DOHH2 (cell line): ENCODE data around the gene SPATA17.

Experiments
- H3F3A ChIP-seq: fragments of 200-600 bp; sonication (generic), shearing (Covaris generic); 2 replicates; pipeline ENCODE4 v1.6.0; 2016; ENCODE audit warnings: antibody characterized with exemption, mild to moderate bottlenecking; ENCODE audit not compliant: control insufficient read depth, insufficient read depth
- H3K27ac ChIP-seq: fragments of 200-600 bp; sonication (generic); 2 replicates; pipeline ENCODE4 v1.5.1; 2014; ENCODE audit warnings: low read depth, mild to moderate bottlenecking, low read length, moderate library complexity
- H3K27me3 ChIP-seq: fragments of 200-600 bp; sonication (generic); 2 replicates; pipeline ENCODE4 v1.6.1; 2014; ENCODE audit warnings: mild to moderate bottlenecking, low read length, mixed read lengths; ENCODE audit not compliant: control insufficient read depth
- H3K36me3 ChIP-seq: fragments of 200-600 bp; sonication (generic); 2 replicates; pipeline ENCODE4 v1.6.1; 2014; ENCODE audit warnings: mild to moderate bottlenecking, low read length, moderate library complexity, mixed read lengths; ENCODE audit not compliant: control insufficient read depth
- H3K4me1 ChIP-seq: fragments of 200-600 bp; sonication (generic); 2 replicates; pipeline ENCODE4 v1.6.1; 2014; ENCODE audit warnings: mild to moderate bottlenecking, low read length, mixed read lengths; ENCODE audit not compliant: control insufficient read depth
- H3K4me2 ChIP-seq: fragments of 200-600 bp; sonication (generic); 2 replicates; pipeline ENCODE4 v1.6.0; 2014; ENCODE audit warnings: mild to moderate bottlenecking, low read length, moderate library complexity
- H3K4me3 ChIP-seq: fragments of 200-600 bp; sonication (generic); 2 replicates; pipeline ENCODE4 v1.5.1; 2014; ENCODE audit warnings: mild to moderate bottlenecking, low read length, mixed read lengths
- H3K79me2 ChIP-seq: fragments of 200-600 bp; sonication (generic); 2 replicates; pipeline ENCODE4 v1.6.1; 2014; ENCODE audit warnings: mild to moderate bottlenecking, low read length, mixed read lengths; ENCODE audit not compliant: control insufficient read depth
- H3K9me2 ChIP-seq: fragments of 200-600 bp; sonication (generic); replicated peaks from 2 replicates; pipeline ENCODE4 v1.6.1; 2014; ENCODE audit warnings: mild to moderate bottlenecking, low read length, mixed read lengths; ENCODE audit not compliant: control insufficient read depth
- H3K9me3 ChIP-seq: fragments of 200-600 bp; sonication (generic); 2 replicates; pipeline ENCODE4 v1.6.1; 2014; ENCODE audit warnings: antibody characterized with exemption, low read length, mixed read lengths; ENCODE audit not compliant: control insufficient read depth, insufficient read depth
- H4K20me1 ChIP-seq: fragments of 200-600 bp; sonication (generic); 2 replicates; pipeline ENCODE4 v1.6.0; 2014; ENCODE audit warnings: low read depth, mild to moderate bottlenecking, antibody characterized with exemption, low read length, moderate library complexity; ENCODE audit not compliant: control insufficient read depth, insufficient read depth
- CTCF ChIP-seq: fragments of 200-600 bp; sonication (generic); IDR thresholded peaks from one replicate; pipeline ENCODE4 v1.5.1; 2014; ENCODE audit warnings: antibody characterized with exemption, mild to moderate bottlenecking, low read depth, low read length; ENCODE audit not compliant: poor library complexity, severe bottlenecking
- EZH2phosphoT487 ChIP-seq: fragments of 200-600 bp; sonication (generic); IDR thresholded peaks from 2 replicates; pipeline ENCODE4 v1.6.1; 2017; ENCODE audit warnings: borderline replicate concordance, mild to moderate bottlenecking, antibody characterized with exemption, low read length, moderate library complexity, mixed read lengths

SPATA17 gene

GRCh38 chr1:217650674-217651073 is 19.5 kb downstream of the SPATA17 start:
- Histone ChIP-seq H3F3A (no peaks in the 10 kb centered on the region), H4K20me1 (no peaks in the 10 kb centered on the region), H3K27me3 (no peaks in the 10 kb centered on the region), H3K4me2 (no peak overlapping the region), H3K36me3 (no peaks in the 10 kb centered on the region), H3K79me2 (no peaks in the 10 kb centered on the region), H3K9me3 (no peaks in the 10 kb centered on the region), H3K4me3 (no peak overlapping the region), H3K4me1 (no peaks in the 10 kb centered on the region), H3K27ac (no peak overlapping the region), H3K9me2 (no peaks in the 10 kb centered on the region)
- TF ChIP-seq EZH2phosphoT487 = no peak
- no peak for TF ChIP-seq CTCF

GRCh38 chr1:217660353-217661062 is 29.4 kb downstream of the SPATA17 start:
- TF ChIP-seq CTCF (no peak), EZH2phosphoT487 (no peak)
- Histone ChIP-seq H3K79me2 (no peaks in the 10 kb centered on the region), H3K4me2 (no peak overlapping the region), H3K4me3 (no peak overlapping the region), H3K4me1 (peaks cover 5% of the 10 kb centered on the region), H4K20me1 (no peaks in the 10 kb centered on the region), H3K27ac (no peak overlapping the region), H3K9me3 (no peaks in the 10 kb centered on the region), H3K9me2 (no peaks in the 10 kb centered on the region), H3F3A (no peaks in the 10 kb centered on the region), H3K36me3 (no peaks in the 10 kb centered on the region), H3K27me3 (no peaks in the 10 kb centered on the region)

- H3K4me1 ChIP-seq = peaks cover 5% of the 10 kb centered on the region
- TF ChIP-seq EZH2phosphoT487 = no peak
- no peak for TF ChIP-seq CTCF
- H3K4me2 ChIP-seq = no peak overlapping the region
- H4K20me1 ChIP-seq = no peaks in the 10 kb centered on the region
- no peaks in the 10 kb centered on the region for H3K9me2 ChIP-seq
- no peaks in the 10 kb centered on the region for H3K9me3 ChIP-seq
- no peaks in the 10 kb centered on the region for H3F3A ChIP-seq
- H3K27ac ChIP-seq = no peak overlapping the region
- H3K4me3 ChIP-seq = no peak overlapping the region
- H3K36me3 ChIP-seq = no peaks in the 10 kb centered on the region
- H3K27me3 ChIP-seq = no peaks in the 10 kb centered on the region
- H3K79me2 ChIP-seq = no peaks in the 10 kb centered on the region
Measured at GRCh38 chr1:217661407-217661806, 30.3 kb downstream of the SPATA17 start.
